NAMALWA (cell line): ENCODE measurements around the gene NGB.

ENCODE experiments used
- DNase-seq: peaks from one replicate; pipeline ENCODE4 v3.0.0-alpha.2; 2015; ENCODE audit warnings: low spot score

NGB gene

DNA sequence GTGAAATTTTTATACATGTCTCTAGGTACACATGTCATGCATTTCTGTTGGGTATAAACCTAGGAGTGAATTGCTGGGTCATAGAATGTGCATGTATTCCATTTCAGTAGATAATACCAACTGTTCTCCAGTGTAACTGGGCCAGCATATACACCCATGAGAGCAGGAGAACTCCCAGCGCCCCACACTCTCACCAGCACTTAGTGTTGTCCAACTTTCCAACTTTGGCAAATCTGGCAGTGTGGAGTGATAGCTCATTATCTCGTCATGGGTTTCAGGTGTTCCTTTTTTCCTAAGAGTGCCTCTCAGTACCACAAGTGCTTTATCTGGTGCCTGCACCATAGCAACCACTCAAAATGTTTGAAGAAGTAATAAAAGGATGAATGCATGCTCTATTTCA lies 40.1 kb downstream of the NGB start:
- DNase-seq, result no peak

DNA sequence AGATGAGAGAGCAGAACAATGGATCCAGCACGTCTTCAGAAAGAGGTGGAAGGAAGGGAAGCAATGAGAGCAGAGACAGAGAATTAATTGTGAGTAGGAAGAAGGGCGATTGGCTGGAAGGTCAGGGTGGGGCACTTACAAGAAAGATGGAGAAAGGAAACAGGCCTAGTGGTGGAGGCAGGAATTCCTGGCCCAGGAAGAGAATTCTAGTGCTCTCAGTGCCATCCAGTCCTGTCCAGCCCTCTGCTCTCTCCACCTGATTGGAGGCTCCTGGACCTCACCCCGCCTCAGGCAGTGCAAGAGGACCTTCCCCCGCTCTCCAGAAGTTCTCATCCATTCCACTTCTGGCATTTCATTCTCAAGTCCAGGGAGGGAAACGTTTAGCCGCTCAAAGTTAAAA lies 43.0 kb downstream of the NGB start:
- no peak for DNase-seq

DNA sequence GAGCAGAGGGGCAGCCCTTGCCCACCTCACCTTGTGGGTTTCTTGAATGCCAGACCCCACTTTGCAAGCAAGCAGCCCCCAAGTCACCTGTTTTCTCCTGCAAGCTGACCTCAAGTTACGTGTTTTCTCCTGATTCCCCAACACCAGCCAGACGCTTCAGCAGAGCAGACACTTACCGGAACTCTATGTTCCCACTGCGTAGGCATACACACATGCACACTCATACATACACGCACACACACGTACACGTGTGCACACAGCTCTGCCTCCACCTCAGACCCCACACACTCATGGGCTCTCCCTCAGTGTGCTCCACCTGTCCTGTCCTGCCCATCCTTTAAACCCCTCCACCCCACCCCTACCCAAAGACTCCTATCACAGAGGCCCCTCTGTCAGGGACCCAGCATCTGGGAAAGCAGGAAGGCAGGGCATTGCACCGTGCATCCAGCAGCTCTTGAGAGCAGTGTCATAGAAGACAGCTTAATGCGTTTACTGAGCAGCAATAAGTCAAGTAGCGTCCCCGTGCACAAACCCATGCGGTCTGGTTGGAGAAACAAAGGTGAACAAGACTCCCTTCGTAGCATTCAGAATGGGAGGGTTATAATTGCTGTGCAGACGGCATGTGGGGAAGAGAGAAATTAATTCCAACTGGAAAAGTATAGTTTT lies 45.0 kb downstream of the NGB start:
- no peak for DNase-seq

DNA sequence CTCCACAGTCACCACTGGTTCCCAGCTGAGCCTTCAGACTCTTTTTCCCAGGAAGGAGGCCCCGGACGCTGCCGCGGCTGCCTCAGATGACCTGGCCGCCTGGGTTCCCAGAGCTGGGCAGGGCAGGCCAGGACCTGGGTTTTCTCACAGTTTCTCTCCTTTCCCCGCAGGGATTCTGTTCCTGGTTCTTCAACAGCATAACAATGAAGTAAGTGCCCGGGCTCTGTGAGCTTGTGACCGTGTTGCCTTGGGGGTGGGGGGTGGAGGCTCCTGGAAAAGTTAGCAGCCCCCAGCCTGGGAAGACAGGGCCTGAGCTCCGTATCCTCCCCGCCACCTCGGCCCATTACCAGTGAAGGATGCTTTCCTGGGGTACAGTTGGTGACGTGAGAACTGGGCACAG lies 45.8 kb downstream of the NGB start:
- DNase-seq, result no peak

DNA sequence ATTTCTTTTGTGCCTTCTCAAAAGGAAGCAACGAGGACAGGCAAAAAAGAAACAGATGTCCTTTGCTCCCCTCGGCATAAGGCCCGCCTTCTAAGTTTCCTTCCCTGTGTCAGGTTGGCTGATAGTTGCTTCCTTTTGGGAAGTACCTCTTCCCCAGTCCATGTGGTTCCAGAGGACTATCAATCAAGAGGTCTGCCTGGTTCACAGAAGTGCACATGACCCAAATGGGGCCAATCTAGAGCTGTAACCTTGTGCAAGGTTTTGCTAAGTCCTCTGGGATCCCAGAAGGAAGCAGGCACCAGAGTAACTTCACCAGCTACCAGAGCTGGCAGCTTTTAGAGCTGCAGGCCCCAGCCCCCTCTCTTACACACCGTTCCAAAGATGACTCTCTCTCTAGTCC lies 46.8 kb downstream of the NGB start:
- DNase-seq, result no peak

DNA sequence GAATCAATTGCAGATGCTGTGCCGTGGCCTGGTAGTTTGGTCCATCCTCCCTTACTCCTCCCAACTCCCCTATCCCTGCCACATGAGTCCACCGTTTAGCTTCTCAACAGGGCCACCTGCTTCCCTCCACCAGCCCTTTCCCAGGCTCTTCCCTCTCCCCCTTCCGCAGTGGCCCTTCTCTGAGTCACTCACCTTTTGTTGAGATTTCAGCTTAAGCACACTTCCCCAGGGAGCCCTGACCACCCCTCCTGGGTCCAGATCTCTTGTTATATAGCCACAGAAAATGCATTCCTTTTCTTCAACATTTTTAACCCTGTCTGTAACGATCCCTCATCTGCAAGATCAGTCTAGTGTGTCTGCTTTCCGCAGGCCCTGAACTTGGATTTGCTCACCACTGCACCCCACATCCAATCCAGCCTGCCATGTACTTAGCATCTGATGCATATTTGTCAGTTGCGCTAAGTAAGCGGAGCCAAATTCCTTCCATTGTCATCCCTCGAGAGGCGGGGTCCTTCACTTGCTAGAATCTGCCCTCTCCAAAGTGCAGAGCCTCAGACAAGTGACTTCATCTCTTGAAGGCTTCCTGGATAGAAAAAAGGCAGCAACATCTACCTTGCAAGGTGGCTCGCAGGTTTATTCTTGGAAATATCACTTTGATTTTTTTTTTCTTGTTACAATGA lies 48.3 kb downstream of the NGB start:
- DNase-seq, result no peak

DNA sequence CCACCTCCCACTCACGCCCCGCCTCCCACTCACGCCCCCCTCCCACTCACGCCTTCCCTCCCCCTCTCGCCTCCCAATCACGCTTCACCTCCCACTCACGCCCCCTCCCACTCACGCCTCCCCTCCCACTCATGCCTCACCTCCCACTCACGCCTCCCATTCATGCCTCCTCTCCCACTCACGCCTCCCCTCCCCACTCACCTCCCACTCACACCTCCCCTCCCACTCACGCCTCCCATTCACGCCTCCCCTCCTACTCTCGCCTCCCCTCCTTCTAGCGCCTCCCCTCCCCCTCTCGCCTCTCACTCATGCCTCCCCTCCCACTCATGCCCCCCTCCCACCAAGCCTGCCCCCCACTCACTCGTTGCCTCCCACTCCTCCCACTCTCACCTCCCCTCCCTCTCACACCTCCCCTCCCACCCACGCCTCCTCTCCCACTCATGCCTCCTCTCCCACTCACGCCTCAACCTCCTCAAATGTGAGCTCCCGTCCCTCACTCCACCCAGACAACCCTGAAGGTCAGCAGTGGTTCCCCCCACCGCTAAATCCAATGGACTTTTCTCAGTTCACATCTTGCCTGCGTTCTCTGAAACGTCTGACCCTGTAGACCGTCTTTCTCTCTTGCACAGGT lies 49.6 kb downstream of the NGB start:
- no peak for DNase-seq

DNA sequence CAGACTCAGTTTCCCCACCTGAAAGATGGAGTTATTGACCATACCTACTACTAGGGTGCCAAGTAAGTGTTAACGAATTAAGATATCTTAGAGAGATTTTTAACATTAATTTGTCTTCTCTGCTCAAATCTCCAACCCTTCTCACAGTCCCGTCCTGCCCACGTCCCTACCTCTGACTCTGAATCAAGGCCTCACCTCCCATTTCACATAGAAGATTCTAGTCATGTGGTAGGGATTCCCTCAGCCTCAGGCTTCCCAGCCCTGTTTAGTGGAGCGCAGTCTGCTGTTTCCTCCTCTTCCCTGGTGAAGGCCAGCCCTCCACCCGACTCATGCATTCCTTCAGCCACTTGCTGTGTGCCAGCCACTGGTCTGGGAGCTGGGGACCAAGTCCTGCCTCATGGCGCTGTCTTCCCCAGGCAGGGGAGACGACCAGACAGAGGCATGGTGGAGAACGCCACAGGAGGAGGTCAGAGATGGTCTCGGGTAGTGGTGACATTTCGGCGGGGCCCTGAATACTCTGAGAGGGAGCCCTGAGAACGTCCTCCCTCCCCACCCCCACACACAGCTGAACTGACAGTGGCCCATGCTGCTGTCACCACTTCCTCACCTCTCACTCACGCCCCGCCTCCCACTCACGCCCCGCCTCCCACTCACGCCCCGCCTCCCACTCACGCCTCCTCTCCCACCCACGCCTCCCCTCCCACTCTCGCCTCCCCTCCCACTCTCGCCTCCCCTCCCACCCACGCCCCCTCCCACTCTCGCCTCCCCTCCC lies 50.6 kb downstream of the NGB start:
- no peak for DNase-seq

DNA sequence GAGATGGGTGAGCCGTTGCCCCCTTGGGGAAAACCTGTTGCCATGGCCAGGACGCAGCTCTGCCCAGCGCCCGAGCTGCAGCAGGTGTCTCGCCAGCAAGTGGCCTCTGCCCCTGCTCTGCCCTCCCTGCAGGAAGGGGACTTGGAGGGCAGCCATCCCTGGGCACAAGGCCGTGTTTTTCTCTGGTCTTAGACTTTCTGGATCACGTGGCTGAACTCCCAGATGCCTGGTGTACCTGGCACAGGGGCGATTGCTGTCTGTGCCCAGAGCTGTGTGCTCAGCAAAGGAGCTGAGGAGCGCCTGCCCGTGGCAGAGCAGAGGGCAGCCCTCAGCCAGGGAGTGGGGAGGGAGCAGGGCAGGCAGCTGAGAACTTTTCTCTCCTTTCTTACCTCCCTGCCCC lies 51.4 kb downstream of the NGB start:
- DNase-seq, result no peak

DNA sequence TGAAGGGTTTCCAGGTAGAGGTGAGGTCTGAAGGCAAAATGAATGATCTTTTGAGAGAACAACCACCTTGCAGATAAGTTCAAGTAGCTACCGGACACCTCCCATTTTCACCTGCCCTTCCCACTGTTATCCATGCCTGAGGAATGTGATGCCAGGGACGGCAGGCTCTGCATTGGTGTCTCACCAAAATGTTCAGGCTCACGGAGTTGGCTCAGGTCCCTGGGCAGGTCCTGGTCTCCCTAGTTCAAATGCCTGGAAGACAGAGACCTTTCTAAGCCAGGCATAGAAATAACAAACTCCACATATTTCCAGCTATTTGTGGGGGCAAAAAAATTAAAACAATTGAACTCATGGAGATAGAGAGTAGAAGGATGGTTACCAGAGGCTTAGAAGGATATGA lies 53.5 kb downstream of the NGB start:
- DNase-seq, result no peak
